Ishikawa (cell line): ENCODE measurements around the gene OLR1.

Experiments used
- CEBPB ChIP-seq: IDR thresholded peaks from 2 replicates; pipeline ENCODE4 v1.6.1; 2012
- CREB1 ChIP-seq: IDR thresholded peaks from 2 replicates; pipeline ENCODE4 v1.6.1; 2012; ENCODE audit warnings: low read depth
- EGR1 ChIP-seq: IDR thresholded peaks from 2 replicates; pipeline ENCODE4 v1.6.1; 2012
- EP300 ChIP-seq: IDR thresholded peaks from 2 replicates; pipeline ENCODE4 v1.6.1; 2012; ENCODE audit warnings: borderline replicate concordance
- FOXM1 ChIP-seq: IDR thresholded peaks from 2 replicates; pipeline ENCODE4 v1.6.1; 2012; ENCODE audit warnings: low read depth, borderline replicate concordance
- NFIC ChIP-seq: IDR thresholded peaks from 2 replicates; pipeline ENCODE4 v1.6.1; 2012
- RAD21 ChIP-seq: IDR thresholded peaks from 2 replicates; pipeline ENCODE4 v1.6.1; 2012; ENCODE audit warnings: low read depth
- REST ChIP-seq: IDR thresholded peaks from 2 replicates; pipeline ENCODE4 v1.6.1; 2012; ENCODE audit warnings: low read depth, mild to moderate bottlenecking
- TAF1 ChIP-seq: IDR thresholded peaks from 2 replicates; pipeline ENCODE4 v1.6.1; 2012; ENCODE audit warnings: low read depth, mild to moderate bottlenecking
- TCF12 ChIP-seq: IDR thresholded peaks from 2 replicates; pipeline ENCODE4 v1.6.1; 2012; ENCODE audit warnings: low read depth
- TEAD4 ChIP-seq: IDR thresholded peaks from 2 replicates; pipeline ENCODE4 v1.6.1; 2012
- YY1 ChIP-seq: IDR thresholded peaks from 2 replicates; pipeline ENCODE4 v1.6.1; 2012; ENCODE audit warnings: low read depth
- ZBTB7A ChIP-seq: IDR thresholded peaks from 2 replicates; pipeline ENCODE4 v1.6.1; 2012; ENCODE audit warnings: low read depth
- TF ChIP-seq, protein P1 (sequence below): IDR thresholded peaks from 2 replicates; pipeline ENCODE4 v1.6.1; 2012
- TF ChIP-seq, protein P2 (sequence below): IDR thresholded peaks from 2 replicates; pipeline ENCODE4 v1.6.1; 2012

OLR1 gene

DNA sequence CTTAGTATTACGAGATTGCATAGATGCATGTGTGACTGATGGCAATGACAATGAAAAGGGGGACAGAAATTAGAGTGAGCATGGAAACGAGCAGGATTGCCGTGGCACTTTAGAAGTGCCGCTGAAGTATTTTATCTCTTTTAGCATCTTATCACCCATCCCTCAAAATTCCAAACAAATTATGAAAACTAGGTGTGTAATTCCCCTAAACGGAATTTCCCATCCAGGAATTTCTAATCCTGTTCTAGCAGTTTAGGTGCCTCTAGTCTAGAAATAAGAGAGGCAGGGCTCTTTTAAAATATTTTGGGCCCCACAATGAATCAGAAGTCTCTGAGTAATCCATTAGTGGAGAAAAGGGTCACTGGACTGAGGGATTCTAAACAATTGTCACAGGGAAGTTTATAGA is 7.8 kb upstream of the OLR1 start:
- no peak for TF ChIP-seq CREB1
- TF ChIP-seq NFIC: no peak
- TF ChIP-seq EGR1: no peak
- no peak for TF ChIP-seq RAD21
- TF ChIP-seq TEAD4: no peak
- no peak for TF ChIP-seq TAF1
- no peak for TF ChIP-seq YY1
- no peak for TF ChIP-seq EP300
- no peak for TF ChIP-seq CEBPB
- TF ChIP-seq REST: no peak
- no peak for TF ChIP-seq ZBTB7A
- TF ChIP-seq, protein P1, sequence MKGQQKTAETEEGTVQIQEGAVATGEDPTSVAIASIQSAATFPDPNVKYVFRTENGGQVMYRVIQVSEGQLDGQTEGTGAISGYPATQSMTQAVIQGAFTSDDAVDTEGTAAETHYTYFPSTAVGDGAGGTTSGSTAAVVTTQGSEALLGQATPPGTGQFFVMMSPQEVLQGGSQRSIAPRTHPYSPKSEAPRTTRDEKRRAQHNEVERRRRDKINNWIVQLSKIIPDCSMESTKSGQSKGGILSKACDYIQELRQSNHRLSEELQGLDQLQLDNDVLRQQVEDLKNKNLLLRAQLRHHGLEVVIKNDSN: no peak
- TF ChIP-seq, protein P2, sequence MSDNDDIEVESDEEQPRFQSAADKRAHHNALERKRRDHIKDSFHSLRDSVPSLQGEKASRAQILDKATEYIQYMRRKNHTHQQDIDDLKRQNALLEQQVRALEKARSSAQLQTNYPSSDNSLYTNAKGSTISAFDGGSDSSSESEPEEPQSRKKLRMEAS: no peak
- no peak for TF ChIP-seq TCF12
- TF ChIP-seq FOXM1: no peak

DNA sequence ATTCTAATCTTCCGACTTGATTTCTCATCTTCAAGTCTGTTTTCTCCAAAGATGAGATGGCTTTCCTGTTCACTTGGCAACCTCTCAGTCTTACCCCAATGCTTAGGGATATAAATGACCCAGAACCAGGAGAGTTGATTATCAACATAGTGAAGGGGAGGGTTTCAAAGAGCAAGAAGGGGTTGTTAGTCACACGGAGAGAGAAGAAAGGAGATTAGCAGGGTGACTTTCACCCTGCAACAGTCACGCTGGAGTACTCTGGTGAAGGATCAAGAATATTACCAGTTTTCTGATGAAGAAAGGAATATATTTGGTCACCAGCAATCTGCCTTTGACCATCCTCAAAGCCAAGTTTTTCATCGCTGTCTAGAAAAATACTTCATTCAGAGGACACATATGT is 6.9 kb upstream of the OLR1 start, which contains the start of gene TMEM52B:
Gene TMEM52B, plus strand, starts transcription at position 212 of the 400 bp plus-strand sequence. CDS start 543 bp downstream, outside the sequence.
- TF ChIP-seq CEBPB (no peak), RAD21 (no peak), YY1 (no peak), FOXM1 (no peak), REST (no peak), TEAD4 (no peak)
- TF ChIP-seq, protein P1: no peak

DNA sequence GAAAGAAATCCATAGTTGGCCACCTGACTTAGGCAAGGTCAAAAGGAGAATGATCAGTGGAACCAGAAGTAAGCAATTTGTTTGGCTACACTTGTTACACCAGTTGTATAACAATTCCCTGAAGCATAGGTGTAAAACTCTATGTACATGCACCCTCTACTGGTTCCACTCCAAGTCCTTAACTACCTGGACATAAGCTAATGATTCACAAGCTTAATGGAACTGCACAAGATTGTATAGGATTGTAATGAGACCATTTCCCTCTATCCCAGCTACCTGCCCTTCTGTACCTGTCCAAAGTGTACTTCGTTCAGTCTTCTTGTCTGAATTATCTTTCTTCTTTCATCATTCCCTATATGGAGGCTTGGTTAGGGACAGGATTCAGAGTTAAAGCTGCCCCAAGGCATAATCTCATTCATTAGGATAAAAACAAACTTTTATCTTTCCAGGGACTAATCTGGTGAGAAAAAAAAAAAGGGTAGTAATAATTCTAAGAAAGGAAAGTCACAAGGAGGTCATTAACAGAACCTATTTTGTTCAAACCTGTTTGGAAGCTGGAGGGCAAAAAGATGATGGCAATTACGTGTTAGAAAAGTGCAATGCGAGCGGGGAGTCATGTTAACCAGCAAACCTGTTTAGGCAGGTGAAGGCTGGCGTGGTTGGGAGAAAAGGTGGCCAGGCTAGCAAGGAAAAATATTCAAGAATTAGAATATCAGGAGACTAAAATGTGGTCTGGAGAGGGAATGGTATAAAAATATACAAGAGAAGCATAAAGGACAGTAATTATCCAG is 4.1 kb upstream of the OLR1 start:
- no peak for TF ChIP-seq TAF1

GRCh38 chr12:10174986-10175614 is 3.2 kb upstream of the OLR1 start:
- TF ChIP-seq TCF12 (no peak), REST (no peak), CEBPB (no peak), EGR1 (no peak), YY1 (no peak), EP300 (no peak), NFIC (no peak), TEAD4 (no peak), CREB1 (no peak), RAD21 (no peak), FOXM1 (no peak), ZBTB7A (no peak), TAF1 (no peak)
- TF ChIP-seq, protein P1: no peak
- TF ChIP-seq, protein P2: no peak
